Ascending aorta (tissue), 2 donors: Measurements from ENCODE around the gene EYA4. TPM values are rescaled to one million over a fixed set of nuclear protein-coding genes. Genes with fewer than 3 reads are reported as not detected.

ENCODE experiments used
- DNase-seq, 2 donors: peaks; one replicate each; pipeline ENCODE4 v3.0.0-alpha.2; 2019; ENCODE audit warnings: low spot score in 2 of 2
- H3K27ac ChIP-seq, 2 donors: fragments of 200-600 bp; sonication (generic); one replicate each; pipeline ENCODE4 v1.5.1; 2016 to 2017; ENCODE audit warnings: mild to moderate bottlenecking in 1 of 2
- H3K27me3 ChIP-seq: fragments of 200-600 bp; sonication (generic); one replicate; pipeline ENCODE4 v1.5.1; 2017
- H3K36me3 ChIP-seq, 2 donors: fragments of 200-600 bp; sonication (generic); one replicate each; pipeline ENCODE4 v1.5.1; 2016
- H3K4me1 ChIP-seq, 2 donors: fragments of 200-600 bp; sonication (generic); one replicate each; pipeline ENCODE4 v1.5.1; 2016 to 2017; ENCODE audit warnings: mild to moderate bottlenecking in 1 of 2
- H3K4me3 ChIP-seq, 2 donors: fragments of 200-600 bp; sonication (generic); one replicate each; pipeline ENCODE4 v1.5.1; 2016 to 2017; ENCODE audit warnings: mild to moderate bottlenecking in 1 of 2
- H3K9me3 ChIP-seq, 2 donors: fragments of 200-600 bp; sonication (generic); one replicate each; pipeline ENCODE4 v1.5.1; 2016
- intact Hi-C: fragments of 100-400 bp; cut with DNase I; formaldehyde crosslinking; loops from one replicate; pipeline ENCODE4 v1.15.1; 2023
- total RNA-seq: library from RNA; depleted of rRNA; stranded (reverse); fragments of >200 nt; gene quantifications from one replicate; pipeline ENCODE4 v1.1.0, GENCODE V29; 2016
- TF ChIP-seq, protein P1 (sequence below), 3 experiments: fragments of 200-600 bp in 2 of 3; fragments of 450-650 bp in 1 of 3; sonication (generic) in 2 of 3; IDR thresholded peaks; one replicate each; pipeline ENCODE4 v1.5.1; 2016 to 2019; ENCODE audit warnings: antibody characterized with exemption in 3 of 3, mild to moderate bottlenecking in 1 of 3, moderate library complexity in 1 of 3

Gene EYA4
- total RNA-seq, 1 donor from 2014 or later = 6.2 TPM

DNA sequence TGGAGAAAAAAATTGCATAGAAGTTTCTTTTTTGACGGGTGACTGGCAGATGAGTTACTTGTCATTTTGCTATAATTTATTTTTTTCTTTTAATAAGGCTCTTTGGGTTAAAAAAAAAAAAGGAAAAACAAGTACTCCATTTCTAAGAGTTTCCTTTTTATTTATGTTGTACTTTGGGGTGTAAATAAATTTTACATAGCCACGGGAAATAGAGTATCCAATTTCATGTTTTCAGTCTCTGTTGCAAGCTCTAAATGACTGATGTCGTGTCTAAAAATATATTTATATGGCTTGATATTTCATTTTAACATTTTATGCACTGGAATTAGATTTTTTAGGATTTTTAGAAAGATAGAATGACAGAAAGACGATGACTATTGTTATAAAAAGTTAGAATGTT lies 3.4 kb downstream of the EYA4 start:
- H3K4me3 ChIP-seq = no peak overlapping the region
- H3K36me3 ChIP-seq = no peaks in the 10 kb centered on the region
- H3K4me1 ChIP-seq = peaks cover 0 to 11% of the 10 kb centered on the region in 2 donors
- no peaks in the 10 kb centered on the region for H3K27me3 ChIP-seq
- H3K27ac ChIP-seq = no peak overlapping the region
- intact Hi-C loops = loop anchor here (5.0 kb wide), 1 partner anchor 268 kb away; no protein-coding TSS in a partner anchor
- no peak for DNase-seq
- TF ChIP-seq, protein P1, sequence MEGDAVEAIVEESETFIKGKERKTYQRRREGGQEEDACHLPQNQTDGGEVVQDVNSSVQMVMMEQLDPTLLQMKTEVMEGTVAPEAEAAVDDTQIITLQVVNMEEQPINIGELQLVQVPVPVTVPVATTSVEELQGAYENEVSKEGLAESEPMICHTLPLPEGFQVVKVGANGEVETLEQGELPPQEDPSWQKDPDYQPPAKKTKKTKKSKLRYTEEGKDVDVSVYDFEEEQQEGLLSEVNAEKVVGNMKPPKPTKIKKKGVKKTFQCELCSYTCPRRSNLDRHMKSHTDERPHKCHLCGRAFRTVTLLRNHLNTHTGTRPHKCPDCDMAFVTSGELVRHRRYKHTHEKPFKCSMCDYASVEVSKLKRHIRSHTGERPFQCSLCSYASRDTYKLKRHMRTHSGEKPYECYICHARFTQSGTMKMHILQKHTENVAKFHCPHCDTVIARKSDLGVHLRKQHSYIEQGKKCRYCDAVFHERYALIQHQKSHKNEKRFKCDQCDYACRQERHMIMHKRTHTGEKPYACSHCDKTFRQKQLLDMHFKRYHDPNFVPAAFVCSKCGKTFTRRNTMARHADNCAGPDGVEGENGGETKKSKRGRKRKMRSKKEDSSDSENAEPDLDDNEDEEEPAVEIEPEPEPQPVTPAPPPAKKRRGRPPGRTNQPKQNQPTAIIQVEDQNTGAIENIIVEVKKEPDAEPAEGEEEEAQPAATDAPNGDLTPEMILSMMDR (IDR thresholded peaks at IDR 0.05) = no peak
- H3K9me3 ChIP-seq = no peaks in the 10 kb centered on the region

GRCh38 chr6:133245007-133245406 lies 3.9 kb downstream of the EYA4 start:
- intact Hi-C loops = no loop called here
- no peak overlapping the region for H3K4me3 ChIP-seq
- TF ChIP-seq, protein P1 (IDR thresholded peaks at IDR 0.05) = no peak
- H3K4me1 ChIP-seq = peaks cover 0 to 11% of the 10 kb centered on the region in 2 donors
- no peaks in the 10 kb centered on the region for H3K9me3 ChIP-seq
- H3K27me3 ChIP-seq = no peaks in the 10 kb centered on the region
- no peak overlapping the region for H3K27ac ChIP-seq
- no peaks in the 10 kb centered on the region for H3K36me3 ChIP-seq
- no peak for DNase-seq

DNA sequence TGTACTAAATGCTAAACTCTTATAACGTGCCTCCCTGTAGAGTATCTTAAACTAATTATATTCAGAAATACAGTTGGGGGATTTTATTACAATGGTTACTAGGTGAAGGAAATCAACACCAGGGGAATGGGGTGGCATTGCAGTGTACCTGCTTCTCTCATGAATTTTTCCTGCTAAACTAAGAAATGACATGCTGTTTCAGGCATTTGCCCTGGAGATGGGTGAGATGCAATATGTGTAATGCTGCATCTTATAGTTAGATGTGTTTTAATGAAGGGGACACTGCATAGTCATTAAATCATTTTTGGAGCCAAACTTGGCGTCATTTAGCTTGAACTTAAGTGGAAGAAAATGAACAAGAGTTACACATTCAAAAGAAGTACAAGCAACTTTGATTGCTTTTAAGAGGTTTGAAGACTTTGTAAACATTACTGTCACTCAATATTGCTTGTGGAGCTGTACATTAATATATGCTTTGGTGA lies 4.3 kb downstream of the EYA4 start:
- Histone ChIP-seq H3K4me1 (peaks cover 0 to 11% of the 10 kb centered on the region in 2 donors), H3K27me3 (no peaks in the 10 kb centered on the region), H3K27ac (no peak overlapping the region), H3K9me3 (no peaks in the 10 kb centered on the region), H3K36me3 (no peaks in the 10 kb centered on the region), H3K4me3 (no peak overlapping the region)
- intact Hi-C loops = no loop called here
- TF ChIP-seq, protein P1 (IDR thresholded peaks at IDR 0.05) = no peak
- DNase-seq = no peak

DNA sequence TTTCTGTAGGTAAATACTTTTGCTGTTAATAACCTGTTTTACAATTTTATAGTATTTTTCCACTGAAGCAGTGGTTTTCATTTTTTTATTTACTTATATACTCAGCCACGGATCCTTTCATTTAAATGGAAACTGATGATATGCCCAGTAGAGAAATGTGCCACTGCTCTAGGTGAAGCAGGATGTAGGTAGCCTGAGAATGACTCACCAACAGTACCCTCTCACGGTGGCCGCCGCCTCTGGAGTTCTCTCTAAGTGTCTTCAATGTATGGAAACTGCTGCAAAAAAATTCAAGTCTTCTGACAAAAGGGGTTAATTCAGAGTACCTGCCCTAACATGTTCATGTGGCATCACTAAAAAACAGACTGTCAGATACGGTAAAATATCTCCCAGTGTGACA lies 6.4 kb downstream of the EYA4 start:
- Histone ChIP-seq H3K4me3 (no peak overlapping the region), H3K27ac (no peak overlapping the region), H3K4me1 (no peaks in the 10 kb centered on the region), H3K9me3 (no peaks in the 10 kb centered on the region), H3K36me3 (no peaks in the 10 kb centered on the region), H3K27me3 (no peaks in the 10 kb centered on the region)
- intact Hi-C loops = no loop called here
- TF ChIP-seq, protein P1 (IDR thresholded peaks at IDR 0.05) = no peak
- no peak for DNase-seq

DNA sequence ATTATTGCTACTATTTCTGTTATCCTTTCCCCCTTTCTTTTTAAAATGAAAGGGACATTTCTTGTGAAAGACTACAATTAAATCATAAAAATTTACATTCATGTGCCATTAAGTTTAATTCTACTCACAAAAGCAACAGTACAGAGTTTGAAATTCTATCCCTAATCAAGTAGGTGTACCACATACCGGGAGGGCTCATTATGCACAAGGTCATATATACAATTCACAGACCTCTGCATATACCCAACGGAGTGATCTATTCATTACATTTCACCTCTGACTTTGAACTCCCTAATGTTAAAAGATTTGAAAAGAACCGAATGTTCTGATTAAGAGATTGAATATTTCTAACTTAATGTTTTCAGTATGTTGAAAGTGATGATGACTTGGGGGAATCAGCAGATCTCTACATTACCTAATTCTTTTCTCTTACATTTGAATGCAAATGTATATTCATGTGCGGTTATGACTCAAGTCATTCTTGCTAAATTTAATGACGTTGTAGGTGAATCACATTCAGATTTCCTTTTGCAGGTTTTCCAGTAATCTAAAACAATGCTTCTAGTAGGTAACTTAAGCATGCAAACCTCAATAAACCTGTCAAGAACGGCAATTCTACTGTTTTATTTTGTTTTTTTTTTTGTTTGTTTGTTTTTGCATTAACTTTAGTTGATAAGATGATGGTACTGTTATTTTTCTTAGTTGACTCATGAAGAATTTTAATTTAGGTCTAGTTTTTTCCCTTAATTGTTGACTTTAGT lies 7.3 kb downstream of the EYA4 start:
- Histone ChIP-seq H3K27ac (no peak overlapping the region), H3K4me3 (no peak overlapping the region), H3K36me3 (no peaks in the 10 kb centered on the region), H3K4me1 (no peaks in the 10 kb centered on the region), H3K27me3 (no peaks in the 10 kb centered on the region), H3K9me3 (no peaks in the 10 kb centered on the region)
- TF ChIP-seq, protein P1 (IDR thresholded peaks at IDR 0.05) = no peak
- no peak for DNase-seq
- intact Hi-C loops = no loop called here
